ENCODE data around the gene GHITM. TPM values are rescaled to one million over a fixed set of nuclear protein-coding genes. Genes with fewer than 3 reads are reported as not detected.

GHITM gene
- total RNA-seq, 1 donor: 161 TPM

DNA sequence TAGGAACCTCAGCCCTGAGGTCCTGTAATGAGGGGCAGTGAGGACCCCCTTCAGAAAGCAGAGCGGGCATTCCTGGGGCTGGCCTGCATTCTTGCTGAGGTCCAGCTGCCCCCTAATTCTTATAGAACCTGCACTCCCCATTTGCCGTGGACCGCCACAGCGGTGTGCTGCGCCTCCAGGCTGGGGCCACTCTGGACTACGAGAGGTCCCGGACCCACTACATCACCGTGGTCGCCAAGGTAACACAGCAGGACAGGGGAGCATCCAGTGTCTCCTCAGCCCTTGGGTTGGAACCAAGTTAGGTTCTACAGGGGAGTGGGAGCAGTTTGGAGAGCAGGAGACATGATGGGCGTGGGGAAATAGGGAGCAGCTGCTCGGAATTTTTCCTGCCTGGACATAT, 62.4 kb downstream of the GHITM start:
- H3K4me3 ChIP-seq (ENCODE audit: low read depth, low read length): no peak overlapping the region
- DNase-seq (ENCODE audit: low read depth): no peak
- TF ChIP-seq, protein P1, sequence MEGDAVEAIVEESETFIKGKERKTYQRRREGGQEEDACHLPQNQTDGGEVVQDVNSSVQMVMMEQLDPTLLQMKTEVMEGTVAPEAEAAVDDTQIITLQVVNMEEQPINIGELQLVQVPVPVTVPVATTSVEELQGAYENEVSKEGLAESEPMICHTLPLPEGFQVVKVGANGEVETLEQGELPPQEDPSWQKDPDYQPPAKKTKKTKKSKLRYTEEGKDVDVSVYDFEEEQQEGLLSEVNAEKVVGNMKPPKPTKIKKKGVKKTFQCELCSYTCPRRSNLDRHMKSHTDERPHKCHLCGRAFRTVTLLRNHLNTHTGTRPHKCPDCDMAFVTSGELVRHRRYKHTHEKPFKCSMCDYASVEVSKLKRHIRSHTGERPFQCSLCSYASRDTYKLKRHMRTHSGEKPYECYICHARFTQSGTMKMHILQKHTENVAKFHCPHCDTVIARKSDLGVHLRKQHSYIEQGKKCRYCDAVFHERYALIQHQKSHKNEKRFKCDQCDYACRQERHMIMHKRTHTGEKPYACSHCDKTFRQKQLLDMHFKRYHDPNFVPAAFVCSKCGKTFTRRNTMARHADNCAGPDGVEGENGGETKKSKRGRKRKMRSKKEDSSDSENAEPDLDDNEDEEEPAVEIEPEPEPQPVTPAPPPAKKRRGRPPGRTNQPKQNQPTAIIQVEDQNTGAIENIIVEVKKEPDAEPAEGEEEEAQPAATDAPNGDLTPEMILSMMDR (IDR thresholded peaks at IDR 0.05; ENCODE audit: insufficient read depth, low read length): no peak

DNA sequence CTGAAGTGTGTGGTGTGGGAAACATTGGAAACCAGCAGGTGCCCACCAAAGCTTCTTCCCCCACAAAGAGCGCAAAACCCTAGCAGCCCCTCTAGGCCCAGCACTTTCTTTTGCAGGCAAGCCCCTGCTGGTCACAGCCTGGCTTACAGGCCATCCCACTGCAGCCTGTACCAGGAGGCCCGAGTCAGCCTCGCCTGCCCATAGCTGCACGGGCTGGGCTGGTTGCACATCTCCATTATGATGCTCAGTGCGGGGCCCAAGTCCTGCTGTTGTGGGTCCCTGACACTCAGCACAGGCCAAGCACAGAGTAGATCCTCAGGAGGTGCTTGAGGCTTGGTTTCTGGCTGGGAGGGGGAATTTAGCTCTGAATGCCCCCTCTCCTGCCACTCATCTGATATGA, 63.0 kb downstream of the GHITM start:
- H3K4me3 ChIP-seq (ENCODE audit: low read depth, low read length): no peak overlapping the region
- no peak for DNase-seq (ENCODE audit: low read depth)
- TF ChIP-seq, protein P1 (IDR thresholded peaks at IDR 0.05; ENCODE audit: insufficient read depth, low read length): no peak

Other genes starting within 250 kb of the GHITM start
- not detected in 2 replicates for gene GPR15LG, start 34.3 kb downstream of the GHITM start, total RNA-seq (ENCODE audit: low replicate concordance)
- not detected in 2 replicates for gene CDHR1, start 55.0 kb downstream of the GHITM start, total RNA-seq (ENCODE audit: low replicate concordance)
- gene LRIT2, start 86.0 kb downstream of the GHITM start, total RNA-seq (ENCODE audit: low replicate concordance): not detected in 2 replicates
- gene LRIT1, start 102.0 kb downstream of the GHITM start, total RNA-seq (ENCODE audit: low replicate concordance): not detected in 2 replicates
- gene RGR, start 105.5 kb downstream of the GHITM start, total RNA-seq (ENCODE audit: low replicate concordance): not detected in 2 replicates
- 40.8 and 49.6 TPM in 2 replicates for gene CCSER2, start 189.1 kb downstream of the GHITM start, total RNA-seq (ENCODE audit: low replicate concordance)

Data from fibroblast of the aortic adventitia (primary cell).